Dermis blood vessel endothelial cell (primary cell): ENCODE measurements around the gene SMARCA2. TPM values are rescaled to one million over a fixed set of nuclear protein-coding genes. Genes with fewer than 3 reads are reported as not detected.

Source experiments
- DNase-seq: peaks from one replicate; pipeline ENCODE4 v3.0.0; 2010
- total RNA-seq: library from RNA; depleted of rRNA; stranded (reverse); fragments of >200 nt; gene quantifications from 2 replicates; pipeline ENCODE4 v1.2.3, GENCODE V29; 2014

Gene SMARCA2
- total RNA-seq, 1 donor from 2014 or later = 108 TPM

DNA sequence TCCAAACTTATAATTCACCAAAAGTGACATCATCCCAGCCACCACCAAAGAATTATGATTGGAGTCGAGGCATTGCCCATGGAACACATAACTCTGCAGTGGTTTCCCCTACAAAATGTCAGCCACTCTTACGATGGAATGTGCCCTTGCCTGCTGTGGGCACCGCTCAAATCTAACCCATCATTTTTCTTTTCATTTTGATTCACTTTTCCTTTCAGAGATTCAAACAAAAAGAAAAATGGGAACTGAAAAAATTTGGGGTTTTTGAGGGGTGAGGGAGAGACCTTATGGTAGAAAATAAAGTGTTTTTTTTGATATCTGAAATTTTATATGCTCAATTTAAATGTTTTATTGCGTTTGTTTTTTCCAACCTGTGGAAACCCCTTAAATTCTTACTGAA, 28.1 kb downstream of the SMARCA2 start:
- no peak for DNase-seq

DNA sequence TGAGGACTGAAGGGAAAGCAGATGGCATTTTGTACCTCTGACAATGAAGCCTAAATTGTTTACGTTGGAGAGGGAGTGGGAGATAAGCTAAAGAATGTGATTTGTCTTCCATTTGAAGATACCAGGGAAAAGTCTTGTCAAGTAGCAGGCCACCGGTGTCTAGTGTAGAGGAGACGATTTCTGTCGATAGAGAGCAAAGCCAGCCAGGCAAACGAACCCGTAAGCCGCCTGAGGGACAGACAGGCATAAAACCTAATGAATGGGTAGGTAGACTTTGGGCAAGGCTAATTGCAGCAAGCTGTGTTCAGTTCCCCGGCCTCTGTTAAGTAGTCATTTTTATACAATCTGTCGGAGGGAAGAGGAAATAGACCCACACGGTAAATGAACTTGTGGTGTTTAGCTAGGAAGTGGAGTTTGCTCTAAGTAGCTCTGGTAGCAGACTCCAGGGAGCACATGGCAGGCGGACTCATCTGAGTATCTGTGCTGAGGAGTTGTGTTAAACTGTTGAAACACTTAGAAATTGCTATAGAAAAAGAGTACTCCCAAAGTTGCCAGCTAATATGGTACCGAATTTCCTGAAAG, 28.8 kb downstream of the SMARCA2 start:
- no peak for DNase-seq

DNA sequence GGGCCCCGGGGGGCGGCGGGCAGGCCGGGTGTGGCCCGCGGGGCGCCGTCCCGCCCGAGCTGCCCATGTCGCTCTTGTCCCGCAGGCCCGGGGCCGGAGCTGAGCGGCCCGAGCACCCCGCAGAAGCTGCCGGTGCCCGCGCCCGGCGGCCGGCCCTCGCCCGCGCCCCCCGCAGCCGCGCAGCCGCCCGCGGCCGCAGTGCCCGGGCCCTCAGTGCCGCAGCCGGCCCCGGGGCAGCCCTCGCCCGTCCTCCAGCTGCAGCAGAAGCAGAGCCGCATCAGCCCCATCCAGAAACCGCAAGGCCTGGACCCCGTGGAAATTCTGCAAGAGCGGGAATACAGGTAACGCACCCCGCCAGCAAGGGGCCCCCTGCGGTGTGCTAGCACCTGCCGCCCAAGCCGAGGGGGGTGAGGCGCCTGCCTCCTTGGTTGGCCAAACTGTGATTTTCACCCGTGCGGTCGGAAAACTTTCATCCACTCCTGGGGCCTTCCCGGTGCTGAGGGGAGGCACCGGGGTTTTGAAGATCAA, 32.1 kb downstream of the SMARCA2 start:
- no peak for DNase-seq

DNA sequence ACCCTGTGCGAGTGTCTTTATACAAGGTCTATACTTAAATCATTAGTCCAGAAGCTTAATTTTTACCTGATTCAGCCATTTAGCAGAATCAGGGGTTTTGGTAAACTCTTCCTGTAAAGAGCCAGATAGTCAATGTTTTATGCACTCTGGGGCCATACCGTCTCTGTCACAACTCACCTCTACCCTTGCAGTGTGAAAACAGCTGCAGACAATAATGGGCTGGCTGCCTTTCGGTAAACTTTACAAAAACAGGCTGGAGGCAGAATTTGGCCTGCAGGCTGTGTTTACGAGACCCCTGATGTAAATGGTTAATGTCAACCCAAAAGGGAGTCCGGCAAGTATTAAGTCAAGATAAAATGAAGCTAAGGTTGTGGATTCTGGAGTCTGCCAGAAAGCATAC, 32.8 kb downstream of the SMARCA2 start:
- no peak for DNase-seq

DNA sequence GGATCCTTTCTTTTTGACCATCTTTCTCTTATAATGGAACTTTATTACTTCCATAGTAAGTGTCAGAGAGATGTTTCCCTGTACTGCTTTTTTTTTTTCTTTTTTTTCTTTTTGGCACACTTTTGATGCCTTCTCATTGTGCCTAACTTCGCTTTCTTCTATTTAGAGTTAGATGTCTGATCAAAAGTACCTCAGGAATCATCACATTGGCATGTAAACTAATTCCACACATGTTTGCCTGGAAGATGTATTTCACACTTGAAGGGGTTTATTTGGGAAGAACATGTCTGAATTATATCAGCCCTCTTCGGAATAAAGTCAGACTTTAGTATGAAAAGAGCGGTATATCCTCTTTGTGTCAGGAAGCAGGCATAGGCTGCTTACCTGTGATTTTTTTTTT, 35.1 kb downstream of the SMARCA2 start:
- no peak for DNase-seq

DNA sequence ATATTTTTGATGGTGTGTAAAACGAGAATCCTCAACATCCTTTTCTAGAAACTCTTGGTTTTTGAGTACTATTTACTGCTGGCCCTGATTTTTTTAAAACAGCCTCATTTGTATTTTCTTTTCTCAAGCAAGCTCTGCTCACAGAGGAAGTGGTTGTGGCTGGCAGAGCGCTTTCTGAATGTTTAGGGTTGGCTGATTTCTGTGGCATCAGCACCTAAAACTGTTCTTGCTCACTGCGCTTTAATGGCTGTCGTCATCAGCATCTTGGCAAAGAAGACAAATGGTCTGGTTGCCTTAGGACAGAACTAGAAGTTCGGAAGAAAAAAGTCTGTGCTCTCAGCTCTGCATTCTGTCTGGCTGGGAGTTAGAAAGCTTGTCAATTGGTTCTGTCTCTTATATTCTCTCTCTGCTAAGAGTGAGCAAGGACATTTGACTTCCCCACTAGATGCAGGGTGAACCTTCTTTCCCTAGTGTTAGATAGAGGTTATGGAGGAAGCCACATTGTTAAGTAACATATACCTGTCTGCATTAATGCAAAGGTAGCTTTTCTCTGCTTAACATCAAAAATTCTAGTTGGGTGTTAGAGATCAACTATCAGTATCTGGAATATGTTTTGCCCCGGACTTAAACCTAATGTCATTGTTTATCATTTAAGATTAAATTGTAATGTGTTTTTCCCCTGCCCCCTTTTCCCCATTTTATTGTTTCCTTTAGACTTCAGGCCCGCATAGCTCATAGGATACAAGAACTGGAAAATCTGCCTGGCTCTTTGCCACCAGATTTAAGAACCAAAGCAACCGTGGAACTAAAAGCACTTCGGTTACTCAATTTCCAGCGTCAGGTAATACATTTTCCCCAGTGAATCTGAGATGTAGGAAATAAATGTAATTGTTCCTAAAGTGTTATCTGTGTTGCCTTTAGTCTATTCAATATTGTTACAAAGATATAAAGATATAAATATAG, 39.0 kb downstream of the SMARCA2 start:
- peak; percentile 55 for DNase-seq

DNA sequence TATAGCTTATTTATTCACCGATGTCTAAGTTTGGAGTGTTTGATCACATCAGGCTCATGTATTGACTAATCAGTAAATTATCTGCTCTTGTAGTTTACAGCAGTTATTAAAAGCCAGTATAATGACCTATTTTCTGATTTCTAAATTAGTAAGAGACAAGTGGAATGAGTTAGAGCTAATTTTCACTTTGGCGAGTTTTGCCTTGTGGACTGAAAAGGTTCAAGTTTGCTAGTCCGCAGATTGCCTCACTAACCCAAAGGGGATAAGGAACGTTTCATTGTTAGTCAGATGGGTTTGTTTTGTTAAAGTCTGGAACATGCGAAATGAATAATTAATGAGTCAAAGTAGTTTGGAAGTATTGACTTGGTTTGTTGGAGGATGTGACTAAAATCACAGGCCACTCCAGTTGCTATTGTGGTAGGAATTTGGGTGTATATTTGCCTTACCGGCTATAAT, 40.1 kb downstream of the SMARCA2 start:
- peak; percentile 69 for DNase-seq

DNA sequence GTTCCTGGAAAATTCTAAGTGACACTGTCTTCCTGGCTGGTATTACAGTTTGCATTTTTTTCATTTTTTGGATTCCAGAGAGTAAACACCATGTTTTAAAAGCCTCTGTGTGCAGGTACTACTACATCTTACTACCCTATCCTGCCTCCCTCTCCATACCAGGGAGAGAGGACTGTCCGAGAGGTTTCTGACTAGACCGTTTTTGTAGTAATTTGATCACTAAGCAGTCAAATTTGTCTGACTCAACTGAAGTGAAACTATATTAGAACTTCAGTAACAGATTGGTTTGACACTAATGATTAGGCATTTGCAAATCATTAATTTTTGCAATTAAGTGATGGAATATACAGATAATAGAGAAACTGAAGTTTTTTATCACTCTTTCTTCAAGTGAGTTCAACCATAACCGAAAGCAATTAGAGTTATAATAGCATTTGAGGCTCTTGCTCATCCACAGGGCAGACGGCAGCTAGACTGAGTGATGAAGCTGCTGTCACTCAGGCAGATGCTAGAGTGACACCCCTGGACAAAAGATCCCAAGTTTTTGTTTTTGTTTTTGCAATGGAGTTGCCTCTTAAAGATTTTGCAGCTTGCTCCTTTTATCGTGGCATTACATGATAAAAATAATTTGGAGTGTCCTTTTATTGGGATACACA, 44.3 kb downstream of the SMARCA2 start:
- no peak for DNase-seq

DNA sequence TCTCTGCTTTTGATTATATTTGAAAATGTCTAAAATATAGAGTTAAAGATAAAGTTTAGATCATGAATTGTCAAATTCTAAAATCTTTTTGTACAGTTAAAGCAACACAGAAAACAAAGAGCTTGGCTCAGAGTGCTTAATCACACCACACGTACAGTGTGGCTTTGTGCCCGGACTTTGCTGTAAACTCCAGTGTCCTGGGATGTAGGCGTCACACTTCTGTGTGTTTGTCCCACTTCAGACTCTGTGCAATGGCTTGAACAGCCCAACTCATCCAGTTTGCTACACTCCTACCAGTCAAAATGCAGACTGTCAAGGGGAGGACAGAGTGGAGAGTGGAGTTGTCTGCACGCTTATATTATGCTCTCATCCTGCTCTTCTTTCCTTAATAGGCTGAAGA, 45.3 kb downstream of the SMARCA2 start:
- no peak for DNase-seq

DNA sequence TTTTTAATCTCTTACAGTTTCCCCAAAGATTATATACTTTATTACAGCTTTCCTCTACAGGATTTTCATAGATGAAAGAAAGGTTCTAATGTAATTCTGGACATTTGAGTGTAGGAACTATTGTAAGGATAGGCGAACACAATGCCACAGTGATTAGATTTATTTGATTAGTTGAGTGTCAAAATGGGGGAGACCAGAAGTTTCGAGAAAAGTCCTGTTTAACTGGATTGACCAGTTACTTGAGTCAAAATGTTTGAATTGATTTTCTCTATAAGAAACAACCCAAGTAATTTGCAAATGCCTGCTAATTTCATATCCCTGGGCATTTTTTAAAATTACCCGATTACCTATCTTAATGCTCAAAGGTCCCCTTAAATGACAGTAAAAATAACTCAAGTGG, 50.6 kb downstream of the SMARCA2 start:
- DNase-seq = no peak

DNA sequence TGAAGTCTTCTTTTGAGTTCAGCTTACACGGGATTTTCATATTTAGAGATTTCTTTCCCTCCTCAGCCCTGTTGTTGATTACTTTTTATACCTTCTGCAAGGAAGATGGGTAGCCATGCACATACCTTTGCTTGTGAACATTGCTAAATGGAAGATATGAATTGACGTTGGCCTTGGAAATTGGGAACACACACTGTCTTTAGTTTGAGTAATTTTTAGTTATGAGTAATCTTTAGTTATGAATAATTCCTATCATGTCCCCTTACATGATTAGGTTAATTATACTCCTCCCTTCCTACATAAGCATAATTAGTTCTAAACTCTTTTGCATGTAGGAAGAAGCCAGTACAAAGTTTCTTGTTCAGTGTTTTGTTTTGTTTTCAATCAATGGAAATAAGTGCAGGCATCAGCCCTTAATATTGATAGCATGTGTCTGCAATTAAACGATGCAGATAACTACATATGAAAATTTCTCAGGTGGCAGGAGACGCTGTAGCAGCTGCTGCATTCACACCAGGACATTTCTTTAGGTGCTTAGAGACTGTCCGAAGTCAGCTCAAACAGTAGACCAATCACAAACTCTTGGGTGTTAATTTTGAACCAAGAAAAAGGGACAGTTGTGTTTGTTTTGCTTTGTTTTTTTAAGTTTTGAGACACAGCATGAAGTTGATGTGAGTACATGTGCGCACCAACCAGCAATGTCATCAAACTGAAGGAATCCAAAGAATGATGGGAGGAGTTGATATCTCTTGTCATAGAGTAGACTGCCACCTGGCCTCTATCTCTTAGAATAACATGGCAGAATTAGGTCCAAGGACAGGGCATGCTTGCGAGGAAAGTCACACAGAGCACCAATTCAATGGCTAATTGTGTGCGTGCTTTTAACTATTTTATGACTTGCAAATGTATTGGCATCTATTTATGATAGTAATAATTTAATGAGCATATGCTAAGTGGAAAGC, 51.4 kb downstream of the SMARCA2 start:
- peak; percentile 55 for DNase-seq

DNA sequence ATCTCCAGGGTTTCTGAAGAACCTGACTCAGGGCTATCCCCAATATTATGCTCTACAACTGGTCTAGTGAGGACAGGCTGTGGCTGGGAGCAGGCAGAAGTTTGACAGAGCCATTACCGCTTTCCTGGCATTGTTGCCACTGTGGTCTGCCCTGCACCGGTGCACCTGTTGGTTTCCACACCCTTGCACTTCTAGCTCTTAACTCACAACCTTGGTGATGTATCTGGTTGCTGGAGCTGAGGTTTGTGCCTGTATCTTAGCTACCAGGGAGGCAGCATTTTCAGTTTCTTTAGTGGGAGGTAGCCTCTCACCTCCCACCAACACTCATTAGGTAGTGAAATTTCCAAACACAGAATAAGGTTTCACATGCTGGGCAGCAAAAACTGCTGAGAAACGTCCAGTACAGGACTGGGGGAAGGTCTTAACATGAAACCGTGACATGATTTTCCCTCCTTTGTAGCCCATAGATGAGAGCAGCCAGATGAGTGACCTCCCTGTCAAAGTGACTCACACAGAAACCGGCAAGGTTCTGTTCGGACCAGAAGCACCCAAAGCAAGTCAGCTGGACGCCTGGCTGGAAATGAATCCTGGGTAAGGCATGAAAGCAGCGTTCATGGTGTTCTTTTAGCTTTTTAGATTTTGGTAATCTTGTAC, 57.7 kb downstream of the SMARCA2 start:
- no peak for DNase-seq

DNA sequence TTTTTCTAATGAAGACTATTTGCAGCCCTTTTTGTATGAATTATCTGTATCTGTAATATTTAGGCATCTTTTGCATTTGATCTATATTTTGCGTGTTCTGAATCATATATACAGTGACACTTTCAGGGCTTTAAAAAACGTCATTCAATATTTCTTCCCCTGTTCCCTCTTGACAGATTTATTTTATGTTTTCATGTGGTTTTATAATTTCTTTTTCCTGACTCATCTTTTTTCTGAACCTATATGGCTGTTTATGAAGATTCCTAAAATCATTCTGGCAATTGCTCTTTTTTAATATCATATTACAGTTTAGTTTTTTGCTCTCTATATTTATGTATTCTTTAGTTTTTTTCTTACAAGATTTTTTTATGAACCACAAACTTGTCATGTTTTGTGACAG, 67.6 kb downstream of the SMARCA2 start:
- no peak for DNase-seq

DNA sequence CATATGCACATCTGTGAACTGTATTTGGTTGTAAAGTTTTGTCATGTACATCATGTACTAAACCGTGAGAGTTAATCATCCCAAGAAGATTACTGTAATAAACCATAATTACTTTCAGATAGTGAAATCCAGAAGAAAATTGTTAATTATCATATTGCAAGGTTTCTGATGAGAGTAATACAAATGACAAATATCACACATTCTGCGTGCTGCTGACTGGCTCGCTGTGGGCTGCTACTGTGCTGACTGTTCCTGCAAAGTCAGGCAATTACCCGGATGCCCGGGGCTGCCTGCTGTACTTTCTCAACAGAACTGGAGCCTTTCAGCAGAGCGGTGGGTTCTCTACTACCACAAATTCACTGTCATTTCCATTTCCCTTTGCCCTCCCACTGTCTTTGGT, 68.3 kb downstream of the SMARCA2 start:
- DNase-seq = no peak

DNA sequence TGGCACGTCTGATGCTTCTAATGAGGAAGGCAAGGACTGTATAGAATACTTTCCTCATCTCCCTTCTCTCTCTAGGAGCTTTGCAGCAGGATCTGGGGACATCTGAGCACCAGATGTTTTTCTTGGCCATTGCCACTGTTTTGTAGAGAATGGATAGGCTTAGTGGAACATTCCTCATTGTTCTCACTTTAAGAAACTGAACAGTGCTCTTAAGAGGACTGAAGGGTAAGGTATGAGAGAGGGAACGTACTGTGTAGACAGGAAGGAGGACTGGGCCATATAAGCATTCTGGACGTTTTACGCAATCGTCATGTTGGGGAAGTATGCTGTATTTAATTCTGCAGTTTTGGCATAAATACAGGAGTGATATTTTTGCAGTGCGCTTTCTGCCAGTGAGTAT, 70.6 kb downstream of the SMARCA2 start:
- peak; percentile 75 for DNase-seq

DNA sequence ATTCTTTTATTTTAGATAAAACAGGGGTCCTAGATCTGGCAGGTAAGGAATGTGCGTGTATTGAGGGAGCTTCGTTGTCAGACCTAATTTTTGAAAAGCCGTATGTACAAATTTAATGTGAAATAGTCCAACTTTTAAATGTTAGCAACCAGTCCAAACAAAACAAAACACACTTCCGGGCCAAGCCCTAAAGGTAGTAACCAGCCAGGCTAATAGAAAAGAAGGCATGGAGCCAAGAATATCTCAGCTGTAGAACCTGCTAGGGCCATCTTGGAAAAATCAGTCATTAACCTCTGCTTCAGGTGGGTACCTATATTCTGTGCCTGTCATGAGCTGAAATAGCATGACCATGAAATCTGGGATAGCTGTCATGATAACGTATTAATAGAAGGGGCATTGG, 71.0 kb downstream of the SMARCA2 start:
- DNase-seq = peak; percentile 40

DNA sequence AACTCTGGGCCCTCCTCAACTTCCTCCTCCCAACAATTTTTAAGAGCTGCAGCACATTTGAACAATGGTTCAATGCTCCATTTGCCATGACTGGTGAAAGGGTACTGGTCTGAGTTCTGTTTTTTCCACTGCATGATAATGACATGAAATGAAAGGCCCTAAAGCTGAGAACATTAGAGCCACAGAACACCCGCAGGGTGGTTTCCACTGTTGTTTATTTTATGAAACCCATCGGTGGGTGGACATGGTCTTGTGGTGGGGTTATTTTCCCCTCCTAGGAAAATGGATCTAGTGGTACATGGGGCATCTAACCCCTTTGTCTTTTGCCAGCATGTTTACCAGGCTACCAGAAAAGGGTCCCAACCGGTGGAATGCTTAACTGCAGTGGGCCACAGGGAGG, 71.8 kb downstream of the SMARCA2 start:
- DNase-seq = no peak

DNA sequence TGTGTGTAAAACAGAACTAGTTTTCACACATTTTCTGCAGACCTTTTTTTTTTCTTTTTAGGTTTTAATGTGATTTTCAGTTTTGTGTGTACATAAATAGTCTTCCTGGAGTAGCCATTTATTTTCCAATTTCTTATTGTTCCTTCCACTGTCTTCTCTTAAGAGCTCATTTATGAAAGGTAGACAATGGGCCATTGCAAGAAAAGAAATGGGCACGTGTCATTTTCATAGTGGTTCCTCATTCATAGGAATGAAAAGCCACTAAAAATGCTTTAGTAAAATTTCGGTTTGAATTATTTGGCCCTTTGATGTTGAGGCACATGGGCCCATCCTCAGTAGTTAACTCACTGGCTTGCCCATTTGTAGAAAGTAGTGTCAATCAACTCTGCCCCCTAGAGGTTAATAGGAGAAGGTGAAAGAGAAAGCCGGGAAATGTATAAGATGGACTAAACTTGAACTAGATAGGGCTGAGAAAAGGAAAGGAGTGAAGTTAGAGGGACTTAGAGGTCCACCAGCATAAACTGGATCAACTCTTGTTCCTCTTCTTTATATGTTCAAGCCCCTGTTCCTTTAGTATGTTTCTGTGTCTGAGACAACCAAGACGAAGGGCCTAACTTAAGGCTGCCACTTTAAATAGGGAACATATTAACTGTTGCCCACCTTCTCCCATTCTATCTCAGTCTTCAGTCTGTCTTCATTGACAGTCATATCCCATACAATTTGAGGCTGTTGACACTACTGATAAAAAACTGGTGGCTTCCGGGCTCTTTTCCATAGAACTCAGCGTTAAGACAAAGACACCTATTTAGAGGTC, 72.6 kb downstream of the SMARCA2 start:
- peak; percentile 60 for DNase-seq

DNA sequence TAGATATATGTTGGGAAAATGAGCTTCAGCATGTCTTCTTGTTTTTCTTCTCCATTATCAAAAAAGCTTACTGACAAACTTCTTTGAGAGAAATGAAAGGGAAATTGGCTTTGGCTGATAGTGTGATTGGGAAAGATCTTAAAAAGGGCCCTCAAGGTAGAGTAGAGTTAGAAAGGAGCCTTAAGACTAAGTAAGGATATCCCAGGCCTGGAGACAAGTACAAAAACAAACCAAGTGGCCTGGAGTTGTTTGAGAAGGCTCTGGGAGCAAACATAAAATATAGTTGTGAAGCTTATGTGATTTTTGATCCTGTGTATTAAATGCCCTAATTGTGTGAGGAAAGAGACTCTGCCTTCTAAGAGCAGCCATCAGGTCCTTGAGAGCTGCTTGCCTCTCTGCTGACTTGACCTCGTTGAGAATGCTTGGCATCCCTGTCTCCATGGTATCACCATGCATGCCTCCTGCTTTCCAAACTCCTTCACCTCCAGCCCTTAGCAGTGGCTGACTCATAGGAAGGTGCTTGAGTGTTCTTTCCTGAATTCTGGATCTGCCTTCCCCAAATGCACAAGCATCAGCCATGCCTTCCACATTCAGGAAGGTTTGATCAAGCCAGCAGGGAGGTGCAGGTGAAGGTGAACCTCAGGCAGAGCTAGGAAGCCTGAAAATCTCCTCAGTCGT, 78.9 kb downstream of the SMARCA2 start:
- DNase-seq = peak; percentile 65

DNA sequence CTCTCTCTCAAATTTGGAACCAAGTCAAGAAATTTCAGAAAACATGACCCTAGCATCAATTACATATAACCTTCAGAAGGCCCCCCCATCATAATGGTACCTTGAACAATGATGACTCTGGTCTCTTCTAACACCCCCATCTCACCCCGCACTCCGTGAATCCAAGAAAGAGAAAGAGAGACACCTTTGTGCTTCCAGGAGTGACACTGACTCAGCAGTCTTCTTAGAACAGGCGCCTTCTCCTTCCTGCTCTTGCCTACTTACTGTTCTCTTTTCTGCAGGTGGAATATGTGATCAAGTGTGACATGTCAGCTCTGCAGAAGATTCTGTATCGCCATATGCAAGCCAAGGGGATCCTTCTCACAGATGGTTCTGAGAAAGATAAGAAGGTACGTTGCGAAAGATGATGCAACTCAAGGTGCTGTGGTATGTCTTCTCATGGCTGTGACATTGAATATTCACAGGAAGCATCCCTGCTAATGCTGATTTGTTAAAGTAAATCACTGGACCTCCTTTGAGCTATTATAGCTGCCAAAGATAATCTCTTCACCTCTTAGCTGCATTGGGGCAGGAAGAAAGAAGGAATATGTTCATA, 81.3 kb downstream of the SMARCA2 start:
- no peak for DNase-seq
